HepG2 (cell line): ENCODE data around the gene C14orf93. TPM values are rescaled to one million over a fixed set of nuclear protein-coding genes. Genes with fewer than 3 reads are reported as not detected.

ENCODE experiments used
- ATAC-seq: fragments of 200-7000 bp; cut with Tn5 transposase; 3 replicates; pipeline ENCODE4 v1.9.1; 2020; ENCODE audit warnings: mild to moderate bottlenecking, moderate library complexity
- BruUV-seq: library from RNA; stranded (reverse); fragments of 400-500 nt; replicated peaks from 2 replicates; lab custom pipeline; 2021; lab: Mats Ljungman, UMichigan
- CTCF ChIA-PET: fragments of 300-600 bp; formaldehyde crosslinking; extraction: SDS; loops from one replicate; lab custom pipeline; 2021; ENCODE audit warnings: low total read pairs, inconsistent platforms, low intra/inter-chr PET ratio; lab: Yijun Ruan, JAX
- POLR2A ChIA-PET: fragments of 350-600 bp; sonication (Branson Sonifier 250); formaldehyde crosslinking; loops from one replicate; lab custom pipeline; 2020; ENCODE audit warnings: antibody characterized with exemption, inconsistent platforms; lab: Yijun Ruan, JAX
- DNase-seq: peaks from one replicate; pipeline ENCODE4 v3.0.0-alpha.2; 2015; ENCODE audit warnings: low spot score
- FAIRE-seq: peaks from 3 replicates; lab custom pipeline; 2011; peaks lifted over from hg19 to GRCh38; lab: Jason Lieb, UNC
- H2AFZ ChIP-seq: one replicate; pipeline ENCODE4 v1.6.1; 2011; ENCODE audit warnings: low read length, inconsistent platforms
- H3K27ac ChIP-seq: fragments of 300-600 bp; 3 replicates; pipeline ENCODE4 v1.8.0; 2011; ENCODE audit warnings: mixed run types, mild to moderate bottlenecking, mixed read lengths, low read length, inconsistent platforms; ENCODE audit not compliant: insufficient read depth; ENCODE audit errors: extremely low read length
- H3K27me3 ChIP-seq, 2 experiments: fragments of 200-600 bp in 1 of 2; 2 replicates in 1 of 2; 3 replicates in 1 of 2; pipeline versions ENCODE4 v1.6.0 to v1.8.0; 2011; ENCODE audit warnings: low read length in 2 of 2, mild to moderate bottlenecking in 2 of 2, moderate library complexity in 2 of 2, inconsistent platforms in 1 of 2; ENCODE audit not compliant: insufficient read depth in 2 of 2, control insufficient read depth in 1 of 2
- H3K36me3 ChIP-seq, 2 experiments: fragments of 200-600 bp in 1 of 2; replicated peaks in 1 of 2; 2 replicates in 1 of 2; 3 replicates in 1 of 2; pipeline versions ENCODE4 v1.5.1 to v1.8.0; 2011; ENCODE audit warnings: low read length in 2 of 2, inconsistent platforms in 1 of 2; ENCODE audit not compliant: insufficient read depth in 2 of 2, control insufficient read depth in 1 of 2
- H3K4me1 ChIP-seq: 2 replicates; pipeline ENCODE4 v1.5.1; 2012; ENCODE audit warnings: low read length, inconsistent platforms; ENCODE audit not compliant: insufficient read depth
- H3K4me2 ChIP-seq: 2 replicates; pipeline ENCODE4 v1.6.0; 2011; ENCODE audit warnings: low read depth, low read length, inconsistent platforms
- H3K4me3 ChIP-seq, 3 experiments: fragments of 200-600 bp in 1 of 3; sonication (generic), shearing (Covaris generic) in 1 of 3; replicated peaks in 1 of 3; 2 replicates each; pipeline ENCODE4 v1.5.1; 2011 to 2016; ENCODE audit warnings: low read length in 3 of 3, inconsistent platforms in 2 of 3, low read depth in 2 of 3, mild to moderate bottlenecking in 2 of 3, control low read depth in 1 of 3, mixed read lengths in 1 of 3; ENCODE audit not compliant: insufficient read depth in 1 of 3
- H3K79me2 ChIP-seq: one replicate; pipeline ENCODE4 v1.6.1; 2011; ENCODE audit warnings: low read length, inconsistent platforms; ENCODE audit not compliant: insufficient read depth
- H3K9ac ChIP-seq: 2 replicates; pipeline ENCODE4 v1.6.0; 2011; ENCODE audit warnings: mild to moderate bottlenecking, low read depth, low read length, inconsistent platforms; ENCODE audit not compliant: insufficient read depth
- H3K9me3 ChIP-seq: 2 replicates; pipeline ENCODE4 v1.5.1; 2012; ENCODE audit warnings: mild to moderate bottlenecking, low read length
- H4K20me1 ChIP-seq: 2 replicates; pipeline ENCODE4 v1.6.0; 2011; ENCODE audit warnings: inconsistent platforms, mild to moderate bottlenecking, low read length, moderate library complexity; ENCODE audit not compliant: insufficient read depth
- ADNP ChIP-seq: sonication (generic); formaldehyde crosslinking; IDR thresholded peaks from 2 replicates; pipeline ENCODE4 v1.4.0; 2020; ENCODE audit warnings: missing genetic modification reagents
- HBP1 ChIP-seq: IDR thresholded peaks from 2 replicates; pipeline ENCODE4 v1.6.1; 2016; ENCODE audit warnings: low read depth, control low read depth
- HDAC6 ChIP-seq: fragments of 200-600 bp; sonication (generic); IDR thresholded peaks from 2 replicates; pipeline ENCODE4 v1.7.0; 2017; ENCODE audit warnings: mild to moderate bottlenecking, antibody characterized with exemption, low read length, low read depth
- HMGXB4 ChIP-seq, 2 experiments: sonication (generic) in 1 of 2; formaldehyde crosslinking in 1 of 2; IDR thresholded peaks; 2 replicates each; pipeline versions ENCODE4 v1.4.0 to v1.6.1; 2018 to 2020; ENCODE audit warnings: missing genetic modification reagents in 2 of 2, borderline replicate concordance in 1 of 2, low read depth in 1 of 2, mild to moderate bottlenecking in 1 of 2, missing biosample characterization in 1 of 2
- MATR3 ChIP-seq: sonication (generic); formaldehyde crosslinking; IDR thresholded peaks from 2 replicates; pipeline ENCODE4 v1.4.0; 2020; ENCODE audit warnings: missing genetic modification reagents
- MIXL1 ChIP-seq: IDR thresholded peaks from 2 replicates; pipeline ENCODE4 v1.6.1; 2016
- MYNN ChIP-seq: sonication (generic); formaldehyde crosslinking; IDR thresholded peaks from 2 replicates; pipeline ENCODE4 v1.4.0; 2020; ENCODE audit warnings: mild to moderate bottlenecking, low read depth, missing genetic modification reagents
- NFKB2 ChIP-seq: sonication (generic); formaldehyde crosslinking; IDR thresholded peaks from 2 replicates; pipeline ENCODE4 v1.4.0; 2020; ENCODE audit warnings: missing genetic modification reagents, borderline replicate concordance
- SMARCE1 ChIP-seq: fragments of 450-650 bp; IDR thresholded peaks from 2 replicates; pipeline ENCODE4 v1.6.1; 2017; ENCODE audit warnings: borderline replicate concordance
- TAF1 ChIP-seq: sonication (generic); formaldehyde crosslinking; IDR thresholded peaks from 2 replicates; pipeline ENCODE4 v1.4.0; 2020; ENCODE audit warnings: missing genetic modification reagents
- TBX3 ChIP-seq: fragments of 450-650 bp; IDR thresholded peaks from 2 replicates; pipeline ENCODE4 v1.6.1; 2017; ENCODE audit warnings: antibody characterized with exemption, mild to moderate bottlenecking, inconsistent platforms, borderline replicate concordance
- TFAP4 ChIP-seq: sonication (generic); IDR thresholded peaks from 2 replicates; pipeline ENCODE4 v1.6.1; 2016; ENCODE audit warnings: low read depth, borderline replicate concordance
- ZNF337 ChIP-seq: sonication (generic); formaldehyde crosslinking; IDR thresholded peaks from 2 replicates; pipeline ENCODE4 v1.5.1; 2020; ENCODE audit warnings: missing genetic modification reagents, low read depth, mild to moderate bottlenecking, borderline replicate concordance
- ZNF564 ChIP-seq: sonication (generic); formaldehyde crosslinking; IDR thresholded peaks from 2 replicates; pipeline ENCODE4 v1.8.1; 2023; ENCODE audit warnings: mild to moderate bottlenecking, missing genetic modification reagents
- ZNF746 ChIP-seq: sonication (generic); formaldehyde crosslinking; IDR thresholded peaks from 2 replicates; pipeline ENCODE4 v1.8.0; 2022; ENCODE audit warnings: mild to moderate bottlenecking, missing genetic modification reagents
- WGBS: methylation state at CpG from one replicate; pipeline ENCODE4 v1.1.6; 2017; ENCODE audit warnings: low lambda C conversion rate; 5-methylcytosine and 5-hydroxymethylcytosine counted together
- in situ Hi-C: cut with HindIII; loops from 2 replicates; pipeline ENCODE4 v1.10.0; 2017; ENCODE audit warnings: low pct_unique_long_range_greater_than_20kb; ENCODE audit not compliant: extremely low pct_ligation_motif_present
- intact Hi-C: fragments of 100-400 bp; cut with micrococcal nuclease; formaldehyde crosslinking; loops from one replicate; pipeline ENCODE4 v1.10.0; 2022; ENCODE audit not compliant: unreplicated experiment
- polyA plus RNA-seq, 8 experiments: library from polyadenylated mRNA; depleted of rRNA in 3 of 8; stranded (reverse) in 7 of 8; unstranded in 1 of 8; fragments of >200 nt; fragmentation: Illumina TruSeq in 4 of 8; extraction: Trizol in 4 of 8; gene quantifications; 2 replicates each; pipeline versions ENCODE4 v1.2.1 to v1.2.3, GENCODE V29; 2011 to 2016; ENCODE audit warnings: low read depth in 4 of 8, missing spikeins in 1 of 8, mixed read lengths in 1 of 8; ENCODE audit not compliant: insufficient read depth in 1 of 8
- total RNA-seq, 5 experiments: library from RNA; depleted of rRNA; stranded (reverse); fragments of >200 nt; fragmentation: Illumina TruSeq; extraction: Trizol; gene quantifications; 2 replicates each; pipeline ENCODE4 v1.2.3, GENCODE V29; 2016; ENCODE audit warnings: low read depth in 1 of 5
- TF ChIP-seq, protein P1 (sequence below): sonication (generic); formaldehyde crosslinking; IDR thresholded peaks from 2 replicates; pipeline ENCODE4 v1.4.0; 2020; ENCODE audit warnings: mild to moderate bottlenecking, missing genetic modification reagents
- TF ChIP-seq, protein P2 (sequence below): sonication (generic); formaldehyde crosslinking; IDR thresholded peaks from 2 replicates; pipeline ENCODE4 v1.8.1; 2023; ENCODE audit warnings: mild to moderate bottlenecking, missing genetic modification reagents

The C14orf93 gene
- total and polyA plus RNA-seq, 2 of the 13 experiments (the other 11 are each of a cell fraction or from before 2014, with no cell fraction given): 11.4 to 22.5 TPM

GRCh38 chr14:22976620-22977433 lies 33.1 kb downstream of the C14orf93 start:
- H3K4me1 ChIP-seq: peaks cover 84% of the 10 kb centered on the region
- intact Hi-C loops: loop anchor here (2.0 kb wide), 1 partner anchor 48 kb away; the partner anchor contains the start of gene PRMT5
- H4K20me1 ChIP-seq: peaks cover 22% of the 10 kb centered on the region
- ATAC-seq (peak; percentile 12), DNase-seq (peak; percentile 99), FAIRE-seq (peak; percentile 96)
- peak overlapping the region; percentile 97 for H3K27ac ChIP-seq
- peak overlapping the region; percentile 90 for H3K9ac ChIP-seq
- 4% methylated on average over 6 of the region's 6 CpGs for WGBS
- no peaks in the 10 kb centered on the region; a peak in 1 of 5 replicates for H3K27me3 ChIP-seq
- peak overlapping the region; percentile 92 for H3K4me2 ChIP-seq
- peaks cover 74% of the 10 kb centered on the region for H3K79me2 ChIP-seq
- in situ Hi-C loops: no loop called here
- ChIA-PET CTCF (interaction anchor here (0.8 to 1.1 kb wide), 3 partner anchors 10 to 79 kb away, joined by 3 to 6 read pairs (median 4); no protein-coding TSS in a partner anchor), POLR2A (interaction anchor here (0.7 to 26.8 kb wide), 62 partner anchors 0 to 1863 kb away, joined by 3 to 1670 read pairs (median 6); partner anchors contain the start of genes ACIN1, AJUBA, BCL2L2 and C14orf119)
- no peaks in the 10 kb centered on the region for H3K9me3 ChIP-seq
- TSS peak; percentile 69 for BruUV-seq
- no peak overlapping the region for H2AFZ ChIP-seq
- peaks cover 36 to 56% of the 10 kb centered on the region in 2 experiments for H3K36me3 ChIP-seq
- H3K4me3 ChIP-seq: peak overlapping the region; percentile 23 to 59 (median 29)
- TF ChIP-seq ZNF746 (CRISPR knock-in tag): no peak
- peak in 1 of 2 experiments; percentile 69; a peak in 3 of 4 replicates for TF ChIP-seq HMGXB4 (CRISPR knock-in tag; IDR thresholded peaks at IDR 0.05; ENCODE audit: borderline replicate concordance in 1 of 2, low read depth in 1 of 2)
- TF ChIP-seq NFKB2 (CRISPR knock-in tag): no peak
- TF ChIP-seq ZNF337 (CRISPR knock-in tag): no peak; the same call in 1 of the 2 replicates
- TF ChIP-seq ZNF564 (CRISPR knock-in tag): no peak
- peak; percentile 74 for TF ChIP-seq TAF1 (CRISPR knock-in tag)
- TF ChIP-seq TBX3: peak; percentile 63; the same call in 1 of the 2 replicates
- TF ChIP-seq MATR3 (CRISPR knock-in tag): no peak
- no peak for TF ChIP-seq HDAC6
- TF ChIP-seq, protein P1, sequence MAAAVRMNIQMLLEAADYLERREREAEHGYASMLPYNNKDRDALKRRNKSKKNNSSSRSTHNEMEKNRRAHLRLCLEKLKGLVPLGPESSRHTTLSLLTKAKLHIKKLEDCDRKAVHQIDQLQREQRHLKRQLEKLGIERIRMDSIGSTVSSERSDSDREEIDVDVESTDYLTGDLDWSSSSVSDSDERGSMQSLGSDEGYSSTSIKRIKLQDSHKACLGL (CRISPR knock-in tag): no peak
- peak; percentile 94 for TF ChIP-seq TFAP4
- TF ChIP-seq MYNN (CRISPR knock-in tag): no peak
- TF ChIP-seq SMARCE1: no peak
- TF ChIP-seq, protein P2, sequence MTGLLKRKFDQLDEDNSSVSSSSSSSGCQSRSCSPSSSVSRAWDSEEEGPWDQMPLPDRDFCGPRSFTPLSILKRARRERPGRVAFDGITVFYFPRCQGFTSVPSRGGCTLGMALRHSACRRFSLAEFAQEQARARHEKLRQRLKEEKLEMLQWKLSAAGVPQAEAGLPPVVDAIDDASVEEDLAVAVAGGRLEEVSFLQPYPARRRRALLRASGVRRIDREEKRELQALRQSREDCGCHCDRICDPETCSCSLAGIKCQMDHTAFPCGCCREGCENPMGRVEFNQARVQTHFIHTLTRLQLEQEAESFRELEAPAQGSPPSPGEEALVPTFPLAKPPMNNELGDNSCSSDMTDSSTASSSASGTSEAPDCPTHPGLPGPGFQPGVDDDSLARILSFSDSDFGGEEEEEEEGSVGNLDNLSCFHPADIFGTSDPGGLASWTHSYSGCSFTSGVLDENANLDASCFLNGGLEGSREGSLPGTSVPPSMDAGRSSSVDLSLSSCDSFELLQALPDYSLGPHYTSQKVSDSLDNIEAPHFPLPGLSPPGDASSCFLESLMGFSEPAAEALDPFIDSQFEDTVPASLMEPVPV (CRISPR knock-in tag): no peak
- TF ChIP-seq ADNP: no peak
- peak; percentile 96 for TF ChIP-seq MIXL1 (CRISPR knock-in tag)
- TF ChIP-seq HBP1 (CRISPR knock-in tag): 0 out of 2 replicates have a peak, but pooled peaks have one; percentile 59
